Tibial nerve (tissue), 3 donors: Measurements from ENCODE around the gene POLR2F.

ENCODE experiments used
- POLR2A ChIP-seq, 2 donors: fragments of 450-650 bp; IDR thresholded peaks; one replicate each; pipeline ENCODE4 v1.6.1; 2017; ENCODE audit warnings: antibody characterized with exemption in 2 of 2, mild to moderate bottlenecking in 2 of 2, moderate library complexity in 2 of 2
- TF ChIP-seq, protein P1 (sequence below), 5 experiments: fragments of 200-600 bp in 3 of 5; fragments of 450-650 bp in 2 of 5; sonication (generic) in 3 of 5; IDR thresholded peaks; one replicate each; pipeline ENCODE4 v1.5.1; 2016 to 2019; ENCODE audit warnings: antibody characterized with exemption in 5 of 5, mild to moderate bottlenecking in 3 of 5, moderate library complexity in 2 of 5

DNA sequence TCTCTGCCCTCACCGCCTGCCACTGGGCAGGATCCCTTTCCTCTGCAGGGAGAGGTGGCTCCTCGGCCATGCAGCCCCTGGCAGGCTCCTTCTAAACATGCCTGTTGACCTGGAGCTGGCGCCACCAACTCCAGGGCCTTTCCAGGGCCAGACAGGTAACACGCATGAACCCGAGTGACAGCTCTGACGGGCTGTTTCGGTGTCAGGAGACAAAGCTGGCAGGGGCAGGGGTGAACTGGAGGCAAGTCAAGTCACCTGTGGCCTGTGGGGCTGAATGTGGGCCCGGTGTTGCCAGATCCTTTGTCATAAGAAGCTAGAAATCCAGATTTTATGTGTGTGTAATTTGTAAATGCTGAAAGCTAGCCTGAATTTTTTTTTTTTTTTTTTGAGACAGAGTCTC is 11.4 kb upstream of the POLR2F start:
- no peak for TF ChIP-seq POLR2A (IDR thresholded peaks at IDR 0.05)
- TF ChIP-seq, protein P1, sequence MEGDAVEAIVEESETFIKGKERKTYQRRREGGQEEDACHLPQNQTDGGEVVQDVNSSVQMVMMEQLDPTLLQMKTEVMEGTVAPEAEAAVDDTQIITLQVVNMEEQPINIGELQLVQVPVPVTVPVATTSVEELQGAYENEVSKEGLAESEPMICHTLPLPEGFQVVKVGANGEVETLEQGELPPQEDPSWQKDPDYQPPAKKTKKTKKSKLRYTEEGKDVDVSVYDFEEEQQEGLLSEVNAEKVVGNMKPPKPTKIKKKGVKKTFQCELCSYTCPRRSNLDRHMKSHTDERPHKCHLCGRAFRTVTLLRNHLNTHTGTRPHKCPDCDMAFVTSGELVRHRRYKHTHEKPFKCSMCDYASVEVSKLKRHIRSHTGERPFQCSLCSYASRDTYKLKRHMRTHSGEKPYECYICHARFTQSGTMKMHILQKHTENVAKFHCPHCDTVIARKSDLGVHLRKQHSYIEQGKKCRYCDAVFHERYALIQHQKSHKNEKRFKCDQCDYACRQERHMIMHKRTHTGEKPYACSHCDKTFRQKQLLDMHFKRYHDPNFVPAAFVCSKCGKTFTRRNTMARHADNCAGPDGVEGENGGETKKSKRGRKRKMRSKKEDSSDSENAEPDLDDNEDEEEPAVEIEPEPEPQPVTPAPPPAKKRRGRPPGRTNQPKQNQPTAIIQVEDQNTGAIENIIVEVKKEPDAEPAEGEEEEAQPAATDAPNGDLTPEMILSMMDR (IDR thresholded peaks at IDR 0.05): no peak
